Measurements from ENCODE around the gene PLCH1.

PLCH1 gene, protein sequence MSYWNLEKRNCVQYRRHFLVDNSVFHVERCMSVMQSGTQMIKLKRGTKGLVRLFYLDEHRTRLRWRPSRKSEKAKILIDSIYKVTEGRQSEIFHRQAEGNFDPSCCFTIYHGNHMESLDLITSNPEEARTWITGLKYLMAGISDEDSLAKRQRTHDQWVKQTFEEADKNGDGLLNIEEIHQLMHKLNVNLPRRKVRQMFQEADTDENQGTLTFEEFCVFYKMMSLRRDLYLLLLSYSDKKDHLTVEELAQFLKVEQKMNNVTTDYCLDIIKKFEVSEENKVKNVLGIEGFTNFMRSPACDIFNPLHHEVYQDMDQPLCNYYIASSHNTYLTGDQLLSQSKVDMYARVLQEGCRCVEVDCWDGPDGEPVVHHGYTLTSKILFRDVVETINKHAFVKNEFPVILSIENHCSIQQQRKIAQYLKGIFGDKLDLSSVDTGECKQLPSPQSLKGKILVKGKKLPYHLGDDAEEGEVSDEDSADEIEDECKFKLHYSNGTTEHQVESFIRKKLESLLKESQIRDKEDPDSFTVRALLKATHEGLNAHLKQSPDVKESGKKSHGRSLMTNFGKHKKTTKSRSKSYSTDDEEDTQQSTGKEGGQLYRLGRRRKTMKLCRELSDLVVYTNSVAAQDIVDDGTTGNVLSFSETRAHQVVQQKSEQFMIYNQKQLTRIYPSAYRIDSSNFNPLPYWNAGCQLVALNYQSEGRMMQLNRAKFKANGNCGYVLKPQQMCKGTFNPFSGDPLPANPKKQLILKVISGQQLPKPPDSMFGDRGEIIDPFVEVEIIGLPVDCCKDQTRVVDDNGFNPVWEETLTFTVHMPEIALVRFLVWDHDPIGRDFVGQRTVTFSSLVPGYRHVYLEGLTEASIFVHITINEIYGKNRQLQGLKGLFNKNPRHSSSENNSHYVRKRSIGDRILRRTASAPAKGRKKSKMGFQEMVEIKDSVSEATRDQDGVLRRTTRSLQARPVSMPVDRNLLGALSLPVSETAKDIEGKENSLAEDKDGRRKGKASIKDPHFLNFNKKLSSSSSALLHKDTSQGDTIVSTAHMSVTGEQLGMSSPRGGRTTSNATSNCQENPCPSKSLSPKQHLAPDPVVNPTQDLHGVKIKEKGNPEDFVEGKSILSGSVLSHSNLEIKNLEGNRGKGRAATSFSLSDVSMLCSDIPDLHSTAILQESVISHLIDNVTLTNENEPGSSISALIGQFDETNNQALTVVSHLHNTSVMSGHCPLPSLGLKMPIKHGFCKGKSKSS (N-terminal part only)

DNA sequence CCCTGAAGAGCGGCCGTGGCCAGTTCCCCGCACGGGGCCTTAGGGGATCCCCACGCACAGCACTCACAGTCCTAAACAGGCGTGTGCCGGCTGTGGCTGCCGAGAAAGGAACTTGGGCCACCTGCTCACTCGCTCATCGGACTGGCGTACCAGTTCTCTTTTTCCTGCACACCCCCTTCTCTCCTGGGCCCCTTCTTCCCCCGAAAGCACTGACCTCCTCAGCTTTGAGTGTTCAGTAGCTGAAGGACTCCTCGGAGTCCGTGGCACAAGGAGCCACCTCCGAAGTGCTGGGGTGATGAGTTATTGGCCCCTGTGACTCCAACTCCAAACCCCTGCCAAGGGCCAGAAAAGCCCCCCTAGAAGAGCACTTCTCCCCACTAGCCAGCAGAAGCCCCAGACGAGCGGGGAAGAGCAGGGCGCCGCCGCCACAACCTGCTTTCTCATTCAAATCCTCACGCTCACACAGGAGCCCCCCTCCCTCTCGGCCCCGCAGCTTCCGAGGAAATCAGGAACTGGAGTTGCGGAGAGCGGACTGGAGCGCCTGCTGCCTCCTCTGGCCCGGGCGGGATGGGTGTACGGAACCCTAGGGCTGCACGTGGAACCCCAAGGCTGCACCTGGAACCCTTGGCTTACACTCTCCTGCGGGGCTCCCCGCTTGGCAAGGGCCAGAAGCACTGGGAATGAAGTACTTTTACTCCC is at the start of gene PLCH1:
Gene PLCH1 (minus strand): TSS at position 446 of the 699 bp plus-strand sequence. CDS start 40,847 bp downstream, outside the sequence.
- DNase-seq: peak; percentile 13

DNA sequence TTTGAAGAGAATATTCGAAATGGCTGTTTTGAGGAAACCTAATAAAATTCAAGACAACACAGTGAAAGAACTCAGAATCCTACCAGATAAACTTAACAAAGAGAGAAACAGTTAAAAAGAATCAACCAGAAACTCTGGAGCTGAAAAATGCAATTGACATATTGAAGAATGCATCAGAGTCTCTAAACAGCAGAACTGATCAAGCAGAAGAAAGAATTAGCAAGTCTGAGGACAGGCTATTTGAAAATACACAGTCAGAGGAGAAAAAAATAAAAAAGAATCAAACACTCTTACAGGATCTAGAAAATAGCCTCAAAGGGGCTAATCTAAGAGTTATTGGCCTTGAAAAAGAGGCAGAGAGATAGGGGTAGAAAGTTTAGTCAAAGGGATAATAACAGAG is 47.7 kb upstream of the PLCH1 start:
- DNase-seq: no peak

DNA sequence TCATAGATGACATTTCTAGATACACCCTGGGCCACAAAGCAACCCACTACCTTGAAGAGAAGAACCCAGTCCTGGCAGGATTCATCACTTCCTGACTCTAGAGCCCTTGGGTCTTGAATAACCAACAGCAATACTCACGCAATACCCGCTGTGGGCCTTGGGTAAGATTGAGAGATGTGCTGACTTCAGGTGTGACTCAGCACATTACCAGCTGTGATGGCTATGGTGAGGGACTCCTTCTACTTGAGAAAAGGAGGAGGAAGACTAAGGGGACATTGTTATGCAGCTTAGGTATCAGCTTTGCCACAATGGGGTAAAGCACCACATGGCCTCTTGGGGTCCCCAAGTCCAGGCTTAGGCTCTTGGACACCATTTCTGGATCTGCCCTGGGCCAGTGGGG is 46.3 kb upstream of the PLCH1 start:
- no peak for DNase-seq

DNA sequence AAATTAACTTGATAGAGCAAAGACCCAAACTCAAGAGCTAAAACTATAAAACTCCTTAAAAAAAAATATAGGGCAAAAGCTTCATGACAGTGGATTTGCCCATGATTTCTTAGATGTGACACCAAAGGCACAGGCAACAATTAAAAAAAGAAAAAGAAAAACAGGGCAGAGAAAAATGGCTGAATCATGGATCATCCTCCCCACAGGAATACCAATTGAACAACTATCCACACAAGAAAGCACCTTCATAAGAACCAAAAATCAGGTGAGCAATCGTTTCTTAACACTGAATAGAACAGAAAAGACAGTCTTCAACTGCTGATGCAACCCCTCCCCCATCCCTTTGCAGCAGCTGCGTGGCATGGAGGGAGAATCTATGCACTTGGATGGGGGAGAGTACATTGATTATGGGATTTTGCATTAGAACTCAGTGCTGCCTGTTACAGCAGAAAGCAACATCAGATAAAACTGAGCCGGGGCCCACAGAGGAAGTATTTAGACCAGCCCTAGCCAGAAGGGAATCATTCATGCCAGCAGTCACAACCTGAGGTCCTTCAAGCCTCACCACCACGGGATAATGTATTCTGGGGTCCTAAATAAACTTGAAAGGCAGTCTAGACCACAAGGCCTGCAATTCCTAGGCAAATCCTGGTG is 45.5 kb upstream of the PLCH1 start:
- no peak for DNase-seq

DNA sequence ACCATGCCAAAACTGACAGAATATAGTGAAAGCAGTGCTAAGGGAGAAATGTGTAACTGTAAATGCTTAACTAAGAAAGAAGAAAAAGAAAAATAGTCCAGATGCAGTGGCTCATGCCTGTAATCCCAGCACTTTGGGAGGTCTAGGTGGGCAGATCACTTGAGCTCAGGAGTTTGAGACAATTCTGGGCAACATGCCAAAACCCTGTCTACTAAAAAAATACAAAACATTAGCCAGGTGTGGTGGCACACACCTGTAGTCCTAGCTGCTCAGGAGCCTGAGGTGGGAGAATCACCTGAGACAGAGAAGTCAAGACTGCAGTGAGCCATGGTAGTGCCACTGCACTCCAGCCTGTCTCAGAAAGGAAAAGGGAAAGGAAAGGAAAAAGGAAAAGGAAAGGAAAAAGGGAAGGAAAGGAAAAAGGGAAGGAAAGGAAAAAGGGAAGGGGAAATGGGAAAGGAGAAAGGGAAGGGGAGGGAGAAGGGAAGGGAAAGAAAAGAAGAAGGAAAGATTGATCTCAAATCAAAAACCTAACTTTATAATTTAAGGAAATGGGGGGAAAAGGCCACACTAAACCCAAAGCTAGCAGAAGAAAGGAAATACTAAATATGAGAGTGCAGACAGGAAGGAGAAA is 40.9 kb upstream of the PLCH1 start:
- DNase-seq: no peak

DNA sequence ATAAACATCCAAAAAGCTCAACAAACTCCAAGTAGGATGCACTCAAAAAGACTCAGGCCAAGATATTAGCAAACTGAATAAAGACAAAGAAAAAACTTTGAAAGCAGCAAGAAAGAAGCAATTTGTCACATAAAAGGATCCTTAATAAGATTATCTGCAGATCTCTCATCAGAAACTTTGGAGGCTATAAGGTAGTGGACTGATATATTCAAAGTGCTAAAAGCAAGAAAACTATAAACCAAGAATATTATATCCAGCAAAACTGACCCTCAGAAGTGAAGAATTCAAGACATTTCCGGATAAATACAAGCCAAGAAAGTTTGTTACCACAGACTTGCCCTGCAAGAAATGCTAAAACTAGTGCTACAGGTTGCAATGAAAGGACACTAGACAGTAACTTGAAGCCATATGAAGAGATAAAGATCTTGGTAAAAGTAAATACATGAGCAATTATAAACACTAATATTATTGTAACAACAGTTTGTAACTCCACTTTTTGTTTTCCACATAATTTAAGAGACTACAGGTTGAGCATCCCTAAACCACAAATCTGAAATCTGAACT is 37.6 kb upstream of the PLCH1 start:
- no peak for DNase-seq

DNA sequence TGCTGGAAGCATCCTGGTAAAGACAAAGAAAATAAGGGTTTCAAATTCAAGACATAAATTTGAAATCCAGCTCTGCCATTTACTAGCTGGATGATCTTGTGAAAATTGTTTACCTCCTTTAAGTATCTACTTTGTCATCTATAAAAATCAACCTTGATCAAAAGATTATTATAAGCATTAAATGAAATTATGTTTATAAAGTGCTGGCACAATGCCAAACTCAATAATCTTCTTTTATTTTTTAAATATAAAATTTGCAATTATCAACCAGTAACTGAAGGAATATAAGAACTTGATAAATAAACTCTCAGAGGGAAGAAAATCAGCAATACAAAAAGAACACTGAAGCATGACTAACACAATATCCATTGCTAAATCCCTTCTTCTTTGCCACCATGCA is 35.4 kb upstream of the PLCH1 start:
- DNase-seq: no peak

DNA sequence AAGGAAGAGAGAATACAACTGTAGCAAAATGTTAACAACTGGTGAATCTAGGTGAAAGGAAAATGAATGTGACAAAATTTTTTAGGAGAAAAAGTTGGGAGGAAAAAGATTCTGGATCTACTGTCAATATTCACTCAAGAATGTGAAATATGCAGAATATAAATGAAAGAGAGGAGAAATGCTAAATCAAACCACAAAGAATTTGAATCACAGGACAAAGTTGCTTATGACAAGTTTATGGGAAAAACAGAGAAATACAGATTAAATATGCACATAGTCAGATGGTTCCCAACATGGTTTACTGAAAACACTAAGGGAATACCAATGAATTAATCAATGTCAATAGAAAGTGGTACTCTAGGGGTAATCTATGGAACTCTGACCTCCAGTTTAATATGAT is 33.6 kb upstream of the PLCH1 start:
- DNase-seq: no peak

DNA sequence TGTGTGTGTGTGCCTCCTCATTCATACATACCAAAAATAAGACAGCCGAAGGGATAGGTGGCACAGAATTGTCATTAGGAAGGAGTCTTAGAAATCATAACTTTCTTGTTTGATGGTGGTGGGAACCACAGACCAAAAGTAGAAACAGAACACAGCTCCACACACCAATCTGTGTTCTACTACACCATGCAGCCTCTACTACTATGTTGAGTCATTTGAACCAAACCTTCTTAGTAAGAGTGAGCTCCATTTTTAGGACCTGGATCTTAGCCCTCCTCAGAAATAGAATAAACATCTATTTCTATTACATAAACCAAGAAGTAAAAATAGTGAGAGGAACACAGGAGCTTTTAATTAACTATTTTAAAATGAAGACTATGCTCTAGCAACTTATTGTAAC is 27.9 kb upstream of the PLCH1 start:
- DNase-seq: no peak

DNA sequence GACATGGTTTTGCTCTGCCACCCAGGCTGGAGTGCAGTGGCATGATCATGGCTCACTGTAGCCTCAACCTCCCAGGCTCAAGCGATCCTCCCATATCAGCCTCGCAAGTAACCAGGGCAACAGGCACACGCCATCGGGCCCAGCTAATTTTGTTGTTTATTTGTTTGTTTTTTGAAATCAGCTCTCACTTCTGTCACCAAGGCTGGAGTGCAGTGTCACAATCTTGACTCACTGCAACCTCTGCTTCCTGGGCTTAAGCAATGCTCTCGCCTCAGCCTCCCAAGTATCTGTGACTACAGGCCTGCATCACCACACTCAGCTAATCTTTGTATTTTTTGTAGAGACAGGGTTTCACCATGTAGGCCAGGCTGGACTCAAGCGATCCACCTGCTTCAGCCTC is 26.3 kb upstream of the PLCH1 start:
- no peak for DNase-seq

DNA sequence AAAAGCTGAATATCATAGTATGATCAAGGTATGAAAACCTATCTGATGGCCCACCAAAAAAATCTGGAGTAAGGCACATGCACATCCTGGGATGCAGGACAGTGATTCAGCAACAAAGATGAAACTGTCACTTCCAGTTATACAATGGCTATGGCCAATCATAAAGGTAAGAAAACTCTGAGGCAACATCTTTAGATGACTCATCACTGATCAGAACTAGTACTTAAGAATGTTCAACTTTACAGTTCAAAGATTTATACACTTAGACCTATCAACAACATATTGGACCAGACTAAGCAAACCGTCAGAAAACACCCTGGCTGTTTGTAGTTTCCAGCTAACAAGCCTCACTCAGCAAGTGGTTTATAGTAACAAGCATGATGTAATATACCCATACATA is 21.3 kb upstream of the PLCH1 start:
- no peak for DNase-seq

DNA sequence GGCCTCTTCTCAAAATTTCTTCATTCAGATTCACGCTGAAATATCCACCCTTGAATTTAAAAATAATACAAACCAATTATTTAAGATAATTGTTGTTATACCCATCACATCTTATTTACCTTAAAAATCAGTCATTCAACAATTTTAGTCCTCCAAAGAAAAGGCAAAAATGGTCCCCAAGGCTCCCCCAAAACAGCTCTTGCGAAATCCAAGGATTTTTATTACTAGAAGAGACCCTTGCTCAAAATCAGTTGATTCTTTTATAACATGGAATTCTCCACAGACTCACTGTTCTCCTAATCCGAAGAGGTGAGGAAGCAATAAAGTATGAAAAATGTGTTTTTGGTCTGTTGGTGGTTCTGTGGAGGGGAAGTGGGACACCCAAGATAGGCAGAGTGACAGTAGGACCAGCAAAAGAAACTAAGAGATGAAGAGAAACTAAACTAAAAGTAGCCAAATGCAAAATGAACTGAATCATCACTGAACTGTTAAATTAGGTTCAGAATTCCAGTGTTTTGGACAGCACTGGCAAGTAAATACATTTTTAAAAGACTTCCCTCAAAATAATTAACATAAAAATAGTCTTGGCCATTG is 19.1 kb upstream of the PLCH1 start:
- no peak for DNase-seq

DNA sequence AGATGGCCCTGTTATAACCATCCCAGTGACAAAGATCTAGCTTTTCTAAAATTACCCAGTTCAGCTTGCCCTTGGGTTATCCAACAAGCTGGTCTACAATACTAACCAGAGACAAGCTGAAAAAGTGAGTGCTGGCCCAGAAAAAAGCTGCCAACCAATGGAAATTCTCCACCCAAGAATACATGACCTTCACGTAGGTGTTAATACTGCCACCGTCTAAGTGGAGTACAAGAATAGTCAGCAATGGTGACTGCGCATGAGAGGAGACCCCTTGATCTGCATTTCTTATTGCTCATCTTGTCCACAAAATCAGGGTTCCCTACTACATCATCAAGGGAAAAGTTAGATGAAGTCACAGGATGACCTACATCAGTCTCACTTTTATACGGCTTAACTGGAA is 15.8 kb upstream of the PLCH1 start:
- DNase-seq: no peak

DNA sequence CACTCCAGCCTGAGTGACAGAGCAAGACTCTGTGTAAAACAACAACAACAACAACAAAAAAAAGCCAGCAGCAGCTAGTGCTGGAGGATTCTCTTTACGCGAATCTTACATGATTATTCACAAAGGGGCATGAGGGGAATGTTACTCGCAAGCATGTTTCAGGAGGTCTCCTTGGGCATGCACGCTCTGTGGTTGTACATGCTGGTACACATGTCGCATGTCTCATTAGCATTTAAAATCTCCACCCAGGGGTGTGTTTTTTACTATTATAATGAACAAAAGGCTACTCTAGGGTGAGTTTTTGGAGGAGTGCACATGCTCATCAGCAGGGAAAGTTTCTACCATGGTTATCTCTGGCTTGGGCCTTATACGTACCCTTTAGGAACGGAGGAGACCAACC is 12.7 kb upstream of the PLCH1 start:
- DNase-seq: no peak

DNA sequence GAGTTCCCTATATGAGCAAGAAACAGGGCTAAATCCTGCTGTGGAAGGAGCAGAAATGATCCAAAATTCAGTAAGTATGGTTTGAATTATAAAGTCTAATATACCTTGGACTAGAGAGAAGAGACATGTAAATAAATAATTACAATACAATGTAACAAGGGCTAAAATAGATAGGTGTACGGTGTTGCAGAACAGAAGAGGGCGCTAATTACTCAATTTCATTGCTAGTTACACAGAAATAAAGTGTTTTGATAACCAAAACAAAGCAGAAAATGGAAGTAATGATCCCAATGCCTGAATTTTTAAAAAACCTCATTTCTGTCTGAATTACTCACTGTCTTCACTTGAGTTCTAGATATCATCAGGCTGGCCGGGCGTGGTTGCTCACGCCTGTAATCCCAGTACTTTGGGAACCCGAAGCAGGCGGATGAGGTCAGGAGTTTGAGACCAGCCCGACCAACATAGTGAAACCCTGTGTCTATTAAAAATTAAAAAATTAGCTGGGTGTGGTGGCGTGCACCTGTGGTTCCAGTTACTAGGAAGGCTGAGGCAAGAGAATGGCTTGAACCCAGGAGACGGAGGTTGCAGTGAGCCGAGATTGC is 8.3 kb upstream of the PLCH1 start:
- DNase-seq: no peak

DNA sequence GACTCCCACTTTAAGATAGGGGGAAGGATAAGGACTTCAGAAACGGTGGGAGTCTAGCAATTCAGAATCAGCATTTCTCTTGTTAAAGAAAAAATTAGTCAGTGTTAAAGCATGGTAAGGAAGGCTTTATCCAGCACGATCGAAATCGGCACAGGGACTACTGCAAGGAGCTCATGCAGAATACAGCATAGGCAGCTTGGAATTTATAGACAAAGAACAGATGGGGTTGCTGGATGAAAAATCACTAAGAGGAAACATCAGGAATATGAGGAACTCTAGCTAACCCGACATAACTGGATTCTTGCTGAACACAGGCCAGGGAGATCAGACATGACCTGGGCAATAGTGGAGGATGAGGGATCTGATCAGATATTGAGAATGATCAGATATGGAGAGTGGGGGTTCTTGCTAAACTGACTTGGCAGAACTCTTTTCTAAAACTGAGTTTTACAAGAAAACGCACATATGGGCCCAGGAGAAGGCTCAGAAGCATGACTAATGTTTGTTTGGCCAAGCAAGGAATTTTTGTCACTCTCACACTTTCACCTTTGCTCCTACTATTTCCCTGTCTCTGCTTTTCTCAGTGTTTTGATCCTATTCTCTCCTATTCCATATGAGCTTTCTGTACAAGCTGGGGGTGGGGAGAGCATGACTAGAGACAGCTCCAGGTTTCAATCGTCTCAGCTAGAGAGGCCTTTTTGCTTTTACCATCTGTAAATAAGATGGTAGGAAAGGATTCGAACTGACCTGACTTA is 3.9 kb upstream of the PLCH1 start:
- no peak for DNase-seq

DNA sequence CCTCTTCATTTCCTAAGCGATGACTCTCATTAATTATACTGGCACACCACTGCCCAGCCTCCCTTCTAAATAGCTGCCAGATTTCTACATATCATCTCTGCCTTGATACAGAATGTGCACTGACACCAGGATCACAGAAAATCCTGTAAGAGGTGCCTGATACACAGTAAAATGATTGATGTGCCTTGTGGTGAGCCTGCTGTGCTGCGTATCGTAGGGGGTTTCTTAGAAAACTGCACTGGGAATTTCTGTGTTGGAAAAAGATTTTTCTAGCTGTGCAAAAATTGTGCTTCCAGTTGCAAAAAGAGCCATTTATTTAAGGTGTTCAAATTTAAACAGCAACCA is 3.0 kb upstream of the PLCH1 start:
- DNase-seq: no peak

DNA sequence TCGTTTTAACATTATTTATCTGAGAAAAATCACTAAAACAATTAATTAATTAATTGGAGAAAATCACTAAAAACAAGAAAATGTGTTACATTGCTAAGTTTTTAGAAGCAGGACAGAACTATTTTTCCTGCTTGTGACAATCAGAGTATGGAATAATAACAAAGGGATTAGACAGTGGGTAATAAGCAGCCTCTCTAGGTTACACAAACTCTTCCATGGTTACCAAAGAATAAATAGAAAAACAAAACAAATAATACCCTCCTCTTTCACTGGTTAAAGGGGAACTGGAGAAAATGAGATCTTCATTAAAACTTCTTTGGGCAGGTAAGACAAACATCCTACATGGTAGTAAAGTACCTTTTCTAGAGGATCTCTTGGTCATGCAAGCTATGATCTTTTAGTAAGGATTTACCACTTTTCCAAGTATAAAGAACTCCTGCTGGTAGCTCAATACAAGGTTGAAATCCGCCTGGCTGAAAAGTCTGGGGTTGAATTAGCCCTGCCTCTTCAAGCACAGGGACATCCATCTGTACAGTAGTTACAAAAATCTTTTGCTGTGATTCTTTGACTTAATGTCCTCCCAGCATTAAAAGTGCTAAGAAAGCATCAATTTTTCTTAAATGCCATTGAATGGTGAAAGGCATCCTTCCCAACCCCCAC is 2.5 kb upstream of the PLCH1 start:
- no peak for DNase-seq

DNA sequence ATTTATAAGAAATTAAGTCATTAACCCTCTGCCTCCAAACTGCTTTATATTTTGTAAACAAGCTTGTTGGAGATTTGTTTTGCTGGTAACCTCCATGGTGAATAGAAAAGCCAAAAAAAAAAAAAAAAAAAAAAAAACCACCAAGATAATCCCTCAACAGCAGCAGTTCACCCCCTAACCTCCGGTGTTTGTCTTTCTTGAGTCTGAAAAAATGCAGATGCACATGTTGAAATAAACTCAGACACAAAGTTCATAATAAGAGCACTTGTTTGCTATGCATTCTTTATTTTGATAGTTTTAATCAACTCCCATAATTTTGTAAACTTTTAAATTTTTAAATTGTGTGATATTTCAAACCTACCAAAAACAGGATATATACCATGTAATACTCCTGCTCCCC is 1.8 kb upstream of the PLCH1 start:
- DNase-seq: no peak

Measured in activated gamma-delta T cell treated with Interleukin-2 at 50 U/mL for 16 hours (primary cell).